ENCODE results near the gene RRN3.
"Not testable (repeated sequence)": the region's sequence is repeated elsewhere in the genome, so short reads cannot be mapped to it uniquely, and the experiment has no call there.

RRN3 gene

DNA sequence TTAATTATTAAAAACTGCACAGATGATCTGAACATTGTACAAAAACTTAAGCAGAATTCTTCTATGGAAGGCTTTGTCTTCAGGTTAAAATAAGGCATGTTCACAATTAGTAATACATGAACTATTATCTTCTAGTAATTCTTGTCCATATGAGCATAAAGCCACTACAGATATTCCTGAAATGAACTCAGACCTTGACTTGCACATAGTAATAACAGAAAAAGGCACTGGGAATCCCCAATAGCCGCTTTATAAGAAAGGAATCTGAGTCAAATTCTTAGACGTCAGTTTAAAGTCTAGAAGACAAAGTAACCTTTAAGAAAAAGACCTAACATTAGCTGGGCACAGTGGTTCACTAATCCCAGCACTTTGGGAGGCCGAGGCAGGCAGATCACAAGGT, 11.3 kb downstream of the RRN3 start:
- H2BK120ac ChIP-seq (ENCODE audit: insufficient read depth, low read length, poor library complexity); H3K14ac ChIP-seq (ENCODE audit: low read length); H2BK5ac ChIP-seq (ENCODE audit: low read depth, low read length, poor library complexity); H2BK12ac ChIP-seq (ENCODE audit: low read length); H3K4ac ChIP-seq (ENCODE audit: low read depth, low read length); H3K27ac ChIP-seq (ENCODE audit: low read depth, low read length); H3K23ac ChIP-seq (ENCODE audit: low read length); H3K27me3 ChIP-seq (ENCODE audit: insufficient read depth, low read length); H3K18ac ChIP-seq (ENCODE audit: low read length); H4K12ac ChIP-seq (ENCODE audit: low read depth, low read length); H3K9ac ChIP-seq (ENCODE audit: low read length); H3K4me2 ChIP-seq (ENCODE audit: low read length); H3K4me1 ChIP-seq (ENCODE audit: control insufficient read depth in 1 of 2, insufficient read depth in 2 of 2, low read length in 2 of 2); H4K91ac ChIP-seq (ENCODE audit: low read depth, low read length); H2AK5ac ChIP-seq (ENCODE audit: low read length); H3K79me2 ChIP-seq (ENCODE audit: control insufficient read depth, insufficient read depth, low read length, poor library complexity); DNase-seq; H4K8ac ChIP-seq (ENCODE audit: low read depth, low read length); H3K9me3 ChIP-seq (ENCODE audit: insufficient read depth, low read depth, low read length); H3K4me3 ChIP-seq (ENCODE audit: low read depth, low read length); H3K79me1 ChIP-seq (ENCODE audit: low read length); H2AFZ ChIP-seq (ENCODE audit: insufficient read depth, low read length, poor library complexity): not testable (repeated sequence)
- WGBS (ENCODE audit: extremely low coverage, insufficient coverage, insufficient read length): no CpG with 5 or more reads among the region's 3 CpGs
- peaks cover 12 to 15% of the 10 kb centered on the region in 2 experiments for H3K36me3 ChIP-seq (ENCODE audit: control insufficient read depth in 1 of 2, insufficient read depth in 2 of 2, low read length in 2 of 2)

DNA sequence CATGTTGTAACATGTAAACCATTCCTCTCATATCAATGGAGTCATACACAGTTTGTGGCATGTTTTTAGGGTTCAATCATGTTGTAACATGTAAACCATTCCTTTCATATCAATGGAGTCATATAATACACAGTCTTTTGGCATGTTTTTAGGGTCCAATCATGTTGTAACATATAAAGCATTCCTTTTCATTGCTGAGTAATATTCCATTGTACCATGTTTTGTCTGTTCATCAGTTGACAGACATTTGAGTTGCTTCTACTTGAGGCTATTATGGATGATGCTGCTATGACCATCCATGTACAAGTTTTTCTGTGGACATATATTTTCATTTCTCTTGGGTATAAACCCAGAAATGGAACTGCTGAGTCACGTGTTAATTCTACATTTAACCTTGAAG, 13.2 kb downstream of the RRN3 start:
- not testable (repeated sequence) for H3K14ac ChIP-seq (ENCODE audit: low read length); H2BK120ac ChIP-seq (ENCODE audit: insufficient read depth, low read length, poor library complexity); H3K79me1 ChIP-seq (ENCODE audit: low read length); H4K91ac ChIP-seq (ENCODE audit: low read depth, low read length); H3K4me1 ChIP-seq (ENCODE audit: control insufficient read depth in 1 of 2, insufficient read depth in 2 of 2, low read length in 2 of 2); H3K9me3 ChIP-seq (ENCODE audit: insufficient read depth, low read depth, low read length); H2AFZ ChIP-seq (ENCODE audit: insufficient read depth, low read length, poor library complexity); H3K4ac ChIP-seq (ENCODE audit: low read depth, low read length); H3K27ac ChIP-seq (ENCODE audit: low read depth, low read length); H3K23ac ChIP-seq (ENCODE audit: low read length); H2AK5ac ChIP-seq (ENCODE audit: low read length); H3K18ac ChIP-seq (ENCODE audit: low read length); DNase-seq; H4K12ac ChIP-seq (ENCODE audit: low read depth, low read length); H2BK12ac ChIP-seq (ENCODE audit: low read length); H3K9ac ChIP-seq (ENCODE audit: low read length); H3K4me2 ChIP-seq (ENCODE audit: low read length); H3K79me2 ChIP-seq (ENCODE audit: control insufficient read depth, insufficient read depth, low read length, poor library complexity); H3K27me3 ChIP-seq (ENCODE audit: insufficient read depth, low read length); H4K8ac ChIP-seq (ENCODE audit: low read depth, low read length); H3K4me3 ChIP-seq (ENCODE audit: low read depth, low read length); H2BK5ac ChIP-seq (ENCODE audit: low read depth, low read length, poor library complexity)
- no CpG with 5 or more reads among the region's 1 CpG for WGBS (ENCODE audit: extremely low coverage, insufficient coverage, insufficient read length)
- H3K36me3 ChIP-seq (ENCODE audit: control insufficient read depth in 1 of 2, insufficient read depth in 2 of 2, low read length in 2 of 2): peaks cover 13 to 16% of the 10 kb centered on the region in 2 experiments

DNA sequence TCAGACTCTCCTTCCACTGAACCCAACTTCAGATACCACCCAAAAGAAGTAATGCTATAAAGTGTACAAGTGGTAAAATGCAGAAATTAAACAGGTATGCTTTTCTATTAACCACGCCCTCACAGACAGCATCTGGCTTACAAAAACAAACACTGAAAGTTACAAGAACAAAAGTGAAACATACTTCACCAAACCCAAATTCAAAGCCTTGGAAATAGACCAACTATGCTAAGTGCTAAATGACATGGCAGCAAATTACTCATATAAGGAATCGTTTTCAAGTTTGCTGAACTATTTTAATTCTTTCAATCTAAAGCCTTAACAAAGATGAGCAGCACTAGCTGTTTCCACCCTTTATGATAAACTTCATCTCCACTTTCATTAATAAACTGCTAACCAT, 17.9 kb downstream of the RRN3 start:
- H2BK120ac ChIP-seq (ENCODE audit: insufficient read depth, low read length, poor library complexity); H2BK5ac ChIP-seq (ENCODE audit: low read depth, low read length, poor library complexity); H3K4me1 ChIP-seq (ENCODE audit: control insufficient read depth in 1 of 2, insufficient read depth in 2 of 2, low read length in 2 of 2); H3K4ac ChIP-seq (ENCODE audit: low read depth, low read length); H4K8ac ChIP-seq (ENCODE audit: low read depth, low read length); H3K27ac ChIP-seq (ENCODE audit: low read depth, low read length); H3K79me2 ChIP-seq (ENCODE audit: control insufficient read depth, insufficient read depth, low read length, poor library complexity); H2AFZ ChIP-seq (ENCODE audit: insufficient read depth, low read length, poor library complexity); H3K27me3 ChIP-seq (ENCODE audit: insufficient read depth, low read length); H2BK12ac ChIP-seq (ENCODE audit: low read length); H4K91ac ChIP-seq (ENCODE audit: low read depth, low read length); H3K14ac ChIP-seq (ENCODE audit: low read length); H3K4me2 ChIP-seq (ENCODE audit: low read length); H3K4me3 ChIP-seq (ENCODE audit: low read depth, low read length); H3K79me1 ChIP-seq (ENCODE audit: low read length); H3K9me3 ChIP-seq (ENCODE audit: insufficient read depth, low read depth, low read length); DNase-seq; H3K18ac ChIP-seq (ENCODE audit: low read length); H2AK5ac ChIP-seq (ENCODE audit: low read length); H3K9ac ChIP-seq (ENCODE audit: low read length); H4K12ac ChIP-seq (ENCODE audit: low read depth, low read length); H3K23ac ChIP-seq (ENCODE audit: low read length): not testable (repeated sequence)
- peaks cover 21 to 27% of the 10 kb centered on the region in 2 experiments for H3K36me3 ChIP-seq (ENCODE audit: control insufficient read depth in 1 of 2, insufficient read depth in 2 of 2, low read length in 2 of 2)
- no CpG with 5 or more reads among the region's 2 CpGs for WGBS (ENCODE audit: extremely low coverage, insufficient coverage, insufficient read length)

DNA sequence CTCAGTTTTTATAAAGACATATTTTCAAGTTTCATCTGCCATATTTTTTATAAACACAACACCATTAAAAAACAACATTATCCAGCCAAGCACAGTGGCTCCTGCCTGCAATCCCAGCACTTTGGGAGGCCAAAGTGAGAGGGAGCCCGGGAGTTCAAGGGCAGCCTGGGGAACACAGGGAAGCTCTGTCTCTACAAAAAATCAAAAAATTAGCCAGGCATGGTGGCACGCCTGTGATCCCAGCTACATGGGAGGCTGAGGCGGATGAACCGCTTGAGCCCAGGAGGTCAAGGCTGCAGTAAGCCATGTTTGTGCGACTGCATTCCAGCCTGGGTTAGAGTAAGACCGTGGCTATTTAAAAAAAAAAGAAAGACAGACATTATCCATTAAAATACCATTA, 21.0 kb downstream of the RRN3 start:
- Histone ChIP-seq H3K14ac (ENCODE audit: low read length) (no peak overlapping the region), H3K4me1 (ENCODE audit: control insufficient read depth in 1 of 2, insufficient read depth in 2 of 2, low read length in 2 of 2) (no peaks in the 10 kb centered on the region), H2BK12ac (ENCODE audit: low read length) (no peak overlapping the region), H3K27me3 (ENCODE audit: insufficient read depth, low read length) (no peaks in the 10 kb centered on the region), H2AK5ac (ENCODE audit: low read length) (no peak overlapping the region), H3K4me2 (ENCODE audit: low read length) (no peak overlapping the region), H4K12ac (ENCODE audit: low read depth, low read length) (no peak overlapping the region), H3K79me2 (ENCODE audit: control insufficient read depth, insufficient read depth, low read length, poor library complexity) (no peaks in the 10 kb centered on the region), H2AFZ (ENCODE audit: insufficient read depth, low read length, poor library complexity) (no peak overlapping the region), H2BK120ac (ENCODE audit: insufficient read depth, low read length, poor library complexity) (no peak overlapping the region), H4K91ac (ENCODE audit: low read depth, low read length) (no peak overlapping the region), H2BK5ac (ENCODE audit: low read depth, low read length, poor library complexity) (no peak overlapping the region), H3K27ac (ENCODE audit: low read depth, low read length) (no peak overlapping the region), H3K79me1 (ENCODE audit: low read length) (no peaks in the 10 kb centered on the region), H3K36me3 (ENCODE audit: control insufficient read depth in 1 of 2, insufficient read depth in 2 of 2, low read length in 2 of 2) (peaks cover 26 to 29% of the 10 kb centered on the region in 2 experiments), H3K9me3 (ENCODE audit: insufficient read depth, low read depth, low read length) (no peaks in the 10 kb centered on the region), H4K8ac (ENCODE audit: low read depth, low read length) (no peak overlapping the region), H3K4ac (ENCODE audit: low read depth, low read length) (no peak overlapping the region), H3K18ac (ENCODE audit: low read length) (no peak overlapping the region), H3K4me3 (ENCODE audit: low read depth, low read length) (no peak overlapping the region), H3K23ac (ENCODE audit: low read length) (no peak overlapping the region), H3K9ac (ENCODE audit: low read length) (no peak overlapping the region)
- WGBS (ENCODE audit: extremely low coverage, insufficient coverage, insufficient read length): no CpG with 5 or more reads among the region's 6 CpGs
- DNase-seq: no peak

Data from trophoblast cell (in vitro differentiated cells and primary cell).